Karpas-422 (cell line): Measurements from ENCODE around the gene STARD3NL. TPM values are rescaled to one million over a fixed set of nuclear protein-coding genes. Genes with fewer than 3 reads are reported as not detected.
A peak's percentile ranks its signal among the peaks of the same experiment; 100 is the strongest.

Experiments
- DNase-seq: peaks from one replicate; pipeline ENCODE4 v3.0.0-alpha.2; 2015
- H2AFZ ChIP-seq: fragments of 200-600 bp; sonication (generic); 2 replicates; pipeline ENCODE4 v1.6.1; 2014; ENCODE audit warnings: antibody characterized with exemption, low read length, mixed read lengths
- H3K27ac ChIP-seq: fragments of 200-600 bp; sonication (generic); 2 replicates; pipeline ENCODE4 v1.5.1; 2014; ENCODE audit warnings: mild to moderate bottlenecking, low read length, moderate library complexity
- H3K27me3 ChIP-seq: fragments of 200-600 bp; sonication (generic); 2 replicates; pipeline ENCODE4 v1.6.1; 2014; ENCODE audit warnings: low read length, mixed read lengths
- H3K36me3 ChIP-seq: fragments of 200-600 bp; sonication (generic); 2 replicates; pipeline ENCODE4 v1.6.1; 2014; ENCODE audit warnings: low read length, mixed read lengths; ENCODE audit not compliant: insufficient read depth
- H3K4me1 ChIP-seq: fragments of 200-600 bp; sonication (generic); 2 replicates; pipeline ENCODE4 v1.6.1; 2014; ENCODE audit warnings: mild to moderate bottlenecking, low read length, mixed read lengths
- H3K4me2 ChIP-seq: fragments of 200-600 bp; sonication (generic); 2 replicates; pipeline ENCODE4 v1.6.1; 2014; ENCODE audit warnings: low read length, low read depth, mild to moderate bottlenecking; ENCODE audit not compliant: poor library complexity, severe bottlenecking
- H3K4me3 ChIP-seq: fragments of 200-600 bp; sonication (generic); 2 replicates; pipeline ENCODE4 v1.5.1; 2014; ENCODE audit warnings: mild to moderate bottlenecking, antibody characterized with exemption, low read length, mixed read lengths
- H3K79me2 ChIP-seq: fragments of 200-600 bp; sonication (generic); 2 replicates; pipeline ENCODE4 v1.6.1; 2014; ENCODE audit warnings: mild to moderate bottlenecking, low read length, mixed read lengths
- H3K9ac ChIP-seq: fragments of 200-600 bp; sonication (generic); 2 replicates; pipeline ENCODE4 v1.6.0; 2014; ENCODE audit warnings: low read length
- H3K9me2 ChIP-seq: fragments of 200-600 bp; sonication (generic), shearing (Covaris generic); replicated peaks from 2 replicates; pipeline ENCODE4 v1.6.0; 2014; ENCODE audit warnings: mild to moderate bottlenecking, low read length, moderate library complexity; ENCODE audit not compliant: insufficient read depth
- H3K9me3 ChIP-seq: fragments of 300-700, 200-600 bp; sonication (generic); 2 replicates; pipeline ENCODE4 v1.6.1; 2014; ENCODE audit warnings: low read length, mixed read lengths
- H4K20me1 ChIP-seq: fragments of 200-600 bp; sonication (generic); 2 replicates; pipeline ENCODE4 v1.6.1; 2014; ENCODE audit warnings: mild to moderate bottlenecking, antibody characterized with exemption, low read length, low read depth; ENCODE audit not compliant: insufficient read depth
- total RNA-seq: library from RNA; depleted of rRNA; stranded (reverse); fragments of >200 nt; shearing (Covaris generic); gene quantifications from 2 replicates; pipeline ENCODE4 v1.2.3, GENCODE V29; 2014; ENCODE audit warnings: low replicate concordance; rRNA removed

The STARD3NL gene, protein sequence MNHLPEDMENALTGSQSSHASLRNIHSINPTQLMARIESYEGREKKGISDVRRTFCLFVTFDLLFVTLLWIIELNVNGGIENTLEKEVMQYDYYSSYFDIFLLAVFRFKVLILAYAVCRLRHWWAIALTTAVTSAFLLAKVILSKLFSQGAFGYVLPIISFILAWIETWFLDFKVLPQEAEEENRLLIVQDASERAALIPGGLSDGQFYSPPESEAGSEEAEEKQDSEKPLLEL
- total RNA-seq: 29.4 and 50.4 TPM in 2 replicates

DNA sequence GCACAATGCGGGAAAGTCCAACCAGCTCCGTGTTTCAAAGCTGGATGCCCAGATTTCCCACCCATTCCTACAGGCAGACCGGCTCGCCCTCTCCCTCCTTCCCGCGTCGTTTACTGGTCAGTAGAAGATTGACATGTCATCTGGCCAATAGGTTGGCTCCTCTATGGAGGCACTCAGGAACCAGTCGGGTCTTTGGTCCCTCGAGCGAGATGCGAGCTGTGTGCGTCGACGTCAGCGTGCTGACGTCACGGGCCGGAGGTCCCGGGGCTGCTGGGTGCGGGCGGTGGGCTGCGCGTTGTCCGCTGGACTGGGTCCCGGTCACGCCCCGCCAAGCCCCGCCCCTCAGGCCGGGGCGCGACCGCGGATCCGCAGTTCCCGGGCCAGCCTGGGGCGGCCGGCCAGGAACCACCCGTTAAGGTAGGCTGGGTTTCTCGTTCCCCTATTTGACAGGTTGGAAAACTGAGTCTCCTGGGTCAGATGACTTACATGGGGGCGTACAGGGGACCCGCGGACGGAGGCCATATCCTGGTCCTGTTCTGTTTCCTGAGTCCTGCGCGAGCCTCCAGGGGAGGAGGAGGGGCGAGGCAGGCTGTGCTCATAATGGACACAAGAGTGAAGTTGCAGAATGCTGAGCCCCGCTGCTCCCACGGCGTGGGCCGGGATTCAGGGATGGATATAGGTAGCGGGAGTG, at the start of gene STARD3NL:
Gene STARD3NL, plus strand, starts transcription at position 242 of the 691 bp plus-strand sequence. CDS start 29,260 bp downstream, outside the sequence.
- Histone ChIP-seq H3K4me1 (peaks cover 28% of the 10 kb centered on the region), H4K20me1 (no peaks in the 10 kb centered on the region), H3K36me3 (no peaks in the 10 kb centered on the region), H3K27ac (no peak within 1 kb of the TSS), H3K9me3 (no peaks in the 10 kb centered on the region), H3K9me2 (no peaks in the 10 kb centered on the region; the same call in 1 of the 2 replicates), H3K9ac (peak within 1 kb of the TSS; percentile 89), H2AFZ (peak within 1 kb of the TSS; percentile 98), H3K4me3 (peak within 1 kb of the TSS; percentile 86), H3K27me3 (no peaks in the 10 kb centered on the region), H3K4me2 (peak within 1 kb of the TSS; percentile 94), H3K79me2 (peaks cover 43% of the 10 kb centered on the region)
- peak; percentile 99 for DNase-seq

DNA sequence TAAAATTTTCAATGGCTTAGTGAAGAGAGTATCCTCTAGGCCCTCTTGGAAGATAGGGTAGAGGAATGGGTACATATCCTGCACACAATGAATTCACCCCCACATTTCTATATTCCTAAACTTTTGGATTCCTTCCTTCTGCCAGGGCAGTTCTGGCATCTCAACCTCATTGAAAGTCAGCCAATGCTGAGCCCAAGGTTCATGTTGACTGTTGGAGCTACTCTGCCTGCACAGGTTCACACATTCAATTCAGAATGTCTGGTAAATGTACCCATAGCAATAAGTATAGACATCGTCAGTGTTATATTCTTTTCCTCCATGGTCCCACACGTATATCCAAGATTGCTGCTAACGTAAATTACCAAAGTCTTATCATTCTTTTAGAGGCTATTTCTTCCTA, 48.9 kb upstream of the STARD3NL start:
- H3K9me3 ChIP-seq: no peaks in the 10 kb centered on the region
- no peak overlapping the region for H2AFZ ChIP-seq
- no peaks in the 10 kb centered on the region for H4K20me1 ChIP-seq
- H3K27ac ChIP-seq: no peak overlapping the region
- no peaks in the 10 kb centered on the region for H3K79me2 ChIP-seq
- H3K27me3 ChIP-seq: no peaks in the 10 kb centered on the region
- no peak overlapping the region for H3K9ac ChIP-seq
- no peaks in the 10 kb centered on the region for H3K36me3 ChIP-seq
- no peak overlapping the region for H3K4me3 ChIP-seq
- H3K4me1 ChIP-seq: no peaks in the 10 kb centered on the region
- no peak for DNase-seq
- no peak overlapping the region for H3K4me2 ChIP-seq
- H3K9me2 ChIP-seq: no peaks in the 10 kb centered on the region

DNA sequence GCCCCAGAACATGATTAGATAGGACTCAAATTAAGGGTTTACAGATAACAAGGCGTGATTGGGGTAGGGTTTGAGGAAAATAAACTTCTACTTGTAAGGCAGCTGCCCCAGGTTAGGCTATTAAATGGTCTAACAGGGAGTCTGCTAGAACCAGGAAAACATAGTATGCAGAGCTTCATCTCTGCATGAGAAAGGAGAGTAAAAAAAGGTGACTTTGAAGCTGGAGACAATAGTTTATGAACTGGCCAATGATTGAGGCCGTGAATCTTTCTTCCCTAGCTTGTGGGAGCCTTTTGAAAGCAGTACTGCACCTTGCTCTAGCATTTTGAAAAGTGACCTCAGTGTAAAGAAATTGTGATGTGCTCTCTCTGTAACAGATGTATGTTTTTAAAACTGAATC, 48.5 kb upstream of the STARD3NL start:
- Histone ChIP-seq H3K4me2 (no peak overlapping the region), H3K4me3 (no peak overlapping the region), H3K27me3 (no peaks in the 10 kb centered on the region), H3K36me3 (no peaks in the 10 kb centered on the region), H3K79me2 (no peaks in the 10 kb centered on the region), H3K4me1 (no peaks in the 10 kb centered on the region), H3K9me3 (no peaks in the 10 kb centered on the region), H3K27ac (no peak overlapping the region), H3K9ac (no peak overlapping the region), H4K20me1 (no peaks in the 10 kb centered on the region), H3K9me2 (no peaks in the 10 kb centered on the region), H2AFZ (no peak overlapping the region)
- no peak for DNase-seq

DNA sequence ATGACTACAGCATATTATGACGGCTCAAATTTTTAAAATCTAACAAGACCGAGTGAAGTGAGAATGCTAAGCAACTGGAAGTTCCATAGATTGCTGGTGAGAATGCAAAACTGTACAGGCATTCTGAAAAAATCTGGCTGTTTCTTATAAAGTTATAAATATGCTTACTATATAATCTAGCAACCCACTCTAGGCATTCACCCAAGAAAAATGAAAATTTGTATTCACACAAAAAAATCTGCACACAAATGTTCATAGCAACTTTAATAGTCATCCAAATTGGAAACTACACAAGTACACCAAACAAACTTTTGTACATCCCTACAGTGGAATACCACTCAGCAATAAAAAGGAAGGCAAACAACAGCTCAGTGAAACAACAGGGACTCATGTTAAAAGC, 39.9 kb upstream of the STARD3NL start:
- no peak overlapping the region for H2AFZ ChIP-seq
- no peaks in the 10 kb centered on the region for H3K27me3 ChIP-seq
- no peaks in the 10 kb centered on the region for H3K79me2 ChIP-seq
- H3K4me3 ChIP-seq: no peak overlapping the region
- H4K20me1 ChIP-seq: no peaks in the 10 kb centered on the region
- no peaks in the 10 kb centered on the region for H3K9me3 ChIP-seq
- H3K4me1 ChIP-seq: peaks cover 5% of the 10 kb centered on the region
- H3K9ac ChIP-seq: no peak overlapping the region
- H3K27ac ChIP-seq: no peak overlapping the region
- no peak overlapping the region for H3K4me2 ChIP-seq
- no peaks in the 10 kb centered on the region for H3K9me2 ChIP-seq
- DNase-seq: no peak
- no peaks in the 10 kb centered on the region for H3K36me3 ChIP-seq

DNA sequence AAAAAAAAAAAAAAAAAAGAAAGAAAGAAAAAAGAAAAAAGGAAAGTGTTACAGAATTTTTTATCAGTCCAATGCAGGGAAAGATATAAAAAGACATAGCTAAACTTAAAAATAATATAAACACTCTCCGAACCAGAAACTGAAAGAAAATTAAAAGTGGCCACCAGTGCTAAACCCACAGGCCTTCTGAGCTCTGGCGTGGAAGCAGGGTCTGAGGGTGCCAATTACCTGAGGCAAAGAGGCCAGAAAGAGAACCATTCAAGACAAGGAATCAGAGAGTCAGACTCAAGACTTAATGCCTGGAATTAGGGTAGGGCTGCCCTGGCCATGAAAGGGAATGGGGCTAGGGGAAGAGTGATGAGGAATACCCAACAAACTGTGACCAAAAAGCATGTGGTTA, 36.9 kb upstream of the STARD3NL start:
- Histone ChIP-seq H3K27ac (no peak overlapping the region), H3K4me1 (peaks cover 5% of the 10 kb centered on the region), H2AFZ (no peak overlapping the region), H3K9ac (no peak overlapping the region), H4K20me1 (no peaks in the 10 kb centered on the region), H3K9me2 (no peaks in the 10 kb centered on the region), H3K79me2 (no peaks in the 10 kb centered on the region), H3K9me3 (no peaks in the 10 kb centered on the region), H3K36me3 (no peaks in the 10 kb centered on the region), H3K27me3 (no peaks in the 10 kb centered on the region), H3K4me3 (no peak overlapping the region), H3K4me2 (no peak overlapping the region)
- no peak for DNase-seq

DNA sequence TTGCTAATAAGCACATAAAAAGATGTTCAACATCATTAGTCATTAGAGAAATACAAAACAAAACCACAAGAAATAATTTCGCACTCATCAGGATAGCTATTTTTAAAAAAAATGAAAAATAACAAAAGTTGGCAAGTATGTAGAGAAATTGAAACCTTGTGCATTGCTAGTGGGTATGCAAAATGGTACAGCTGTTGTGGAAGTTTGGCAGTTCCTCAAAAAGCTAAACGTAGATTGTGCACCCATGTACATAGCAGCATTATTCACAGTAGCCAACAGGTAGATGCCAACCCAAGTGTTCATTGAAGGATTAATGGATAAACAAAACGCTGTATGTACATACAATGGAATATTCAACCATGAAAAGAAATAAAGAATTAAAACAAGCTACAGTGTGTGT, 35.3 kb upstream of the STARD3NL start:
- DNase-seq: peak; percentile 47
- Histone ChIP-seq H3K36me3 (no peaks in the 10 kb centered on the region), H3K79me2 (no peaks in the 10 kb centered on the region), H3K27ac (no peak overlapping the region), H3K9me3 (no peaks in the 10 kb centered on the region), H2AFZ (no peak overlapping the region), H3K9ac (no peak overlapping the region), H3K27me3 (no peaks in the 10 kb centered on the region), H3K4me3 (no peak overlapping the region), H3K9me2 (no peaks in the 10 kb centered on the region), H3K4me1 (peaks cover 5% of the 10 kb centered on the region), H4K20me1 (no peaks in the 10 kb centered on the region), H3K4me2 (no peak overlapping the region)

DNA sequence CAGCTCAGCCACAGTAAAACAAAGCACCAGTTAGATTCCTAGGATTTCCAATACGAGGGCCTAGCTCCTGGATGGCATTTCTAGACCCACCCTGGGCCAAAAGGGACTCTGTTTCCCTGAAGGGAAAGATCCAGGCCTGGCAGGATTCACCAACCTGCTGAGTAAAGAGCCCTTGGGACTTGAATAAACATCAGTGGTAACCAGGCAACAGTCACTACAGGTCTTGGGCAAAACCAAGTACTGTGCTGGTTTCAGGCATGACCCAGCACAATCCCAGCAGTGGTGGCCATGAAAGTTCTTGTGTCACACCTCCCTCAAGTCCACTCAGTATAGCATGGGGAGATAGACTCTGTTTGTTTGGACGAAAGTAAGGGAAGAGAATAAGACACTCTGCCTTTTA, 31.0 kb upstream of the STARD3NL start:
- Histone ChIP-seq H3K9me3 (no peaks in the 10 kb centered on the region), H3K4me3 (no peak overlapping the region), H3K9ac (no peak overlapping the region), H3K79me2 (no peaks in the 10 kb centered on the region), H3K27me3 (no peaks in the 10 kb centered on the region), H3K27ac (no peak overlapping the region), H3K36me3 (no peaks in the 10 kb centered on the region), H2AFZ (no peak overlapping the region), H4K20me1 (no peaks in the 10 kb centered on the region), H3K9me2 (no peaks in the 10 kb centered on the region), H3K4me2 (no peak overlapping the region), H3K4me1 (peaks cover 5% of the 10 kb centered on the region)
- no peak for DNase-seq

DNA sequence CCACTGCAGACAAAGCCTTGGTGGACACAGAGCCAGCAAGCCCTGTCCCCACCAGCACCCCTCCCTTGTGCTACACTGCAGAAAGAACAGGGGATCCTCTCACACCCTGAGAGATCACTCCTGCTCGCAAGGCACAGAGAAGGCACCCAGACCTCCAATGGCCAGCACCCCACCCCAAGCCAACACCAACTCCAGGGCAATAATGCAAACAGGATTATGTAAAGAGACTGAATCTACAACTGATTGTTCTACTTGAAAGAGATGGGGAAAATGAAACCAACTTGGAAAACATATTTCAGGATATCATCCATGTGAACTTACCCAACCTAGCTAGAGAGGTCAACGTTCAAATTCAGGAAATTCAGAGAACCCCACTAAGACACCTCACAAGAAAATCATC, 26.5 kb upstream of the STARD3NL start:
- Histone ChIP-seq H3K9ac (no peak overlapping the region), H3K9me2 (no peaks in the 10 kb centered on the region), H3K4me2 (no peak overlapping the region), H4K20me1 (no peaks in the 10 kb centered on the region), H3K36me3 (no peaks in the 10 kb centered on the region), H2AFZ (no peak overlapping the region), H3K27me3 (no peaks in the 10 kb centered on the region), H3K4me3 (no peak overlapping the region), H3K4me1 (no peaks in the 10 kb centered on the region), H3K27ac (no peak overlapping the region), H3K79me2 (no peaks in the 10 kb centered on the region), H3K9me3 (no peaks in the 10 kb centered on the region)
- no peak for DNase-seq
